ENCODE results near the gene DOK6.
"Not testable (repeated sequence)": the region's sequence is repeated elsewhere in the genome, so short reads cannot be mapped to it uniquely, and the experiment has no call there.

Gene DOK6

DNA sequence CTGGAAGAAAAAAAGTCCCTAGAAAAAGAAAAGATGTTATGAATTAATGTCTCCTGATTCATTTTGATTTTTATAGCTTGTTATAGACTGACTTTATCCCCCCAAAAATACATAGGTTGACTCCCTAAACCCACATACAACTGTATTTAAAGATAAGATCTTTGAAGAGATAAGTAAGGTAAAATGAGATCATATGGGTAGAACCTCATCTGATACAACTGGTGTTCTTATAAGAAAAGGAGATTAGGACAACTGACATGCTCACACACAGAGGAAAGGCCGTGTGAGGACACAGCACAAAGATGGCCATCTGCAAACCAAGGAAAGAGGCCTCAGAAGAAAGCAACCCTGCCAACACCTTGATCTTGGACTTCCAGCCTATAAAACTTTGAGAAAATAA, 429.5 kb downstream of the DOK6 start:
- no peak for DNase-seq

DNA sequence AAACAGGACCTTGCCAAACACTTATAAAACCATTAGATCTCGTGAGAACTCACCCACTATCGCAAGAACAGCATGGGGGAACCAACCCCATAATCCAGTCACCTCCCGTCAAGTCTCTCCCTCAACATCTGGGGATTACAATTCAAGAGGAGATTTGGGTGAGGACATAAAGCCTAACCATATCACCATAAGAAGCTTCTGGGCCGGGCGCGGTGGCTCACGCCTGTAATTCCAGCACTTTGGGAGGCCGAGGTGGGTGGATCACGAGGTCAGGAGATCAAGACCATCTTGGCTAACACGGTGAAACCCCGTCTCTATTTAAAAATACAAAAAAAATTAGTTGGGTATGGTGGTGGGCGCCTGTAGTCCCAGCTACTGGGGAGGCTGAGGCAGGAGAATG, 434.3 kb downstream of the DOK6 start:
- DNase-seq, result not testable (repeated sequence)

DNA sequence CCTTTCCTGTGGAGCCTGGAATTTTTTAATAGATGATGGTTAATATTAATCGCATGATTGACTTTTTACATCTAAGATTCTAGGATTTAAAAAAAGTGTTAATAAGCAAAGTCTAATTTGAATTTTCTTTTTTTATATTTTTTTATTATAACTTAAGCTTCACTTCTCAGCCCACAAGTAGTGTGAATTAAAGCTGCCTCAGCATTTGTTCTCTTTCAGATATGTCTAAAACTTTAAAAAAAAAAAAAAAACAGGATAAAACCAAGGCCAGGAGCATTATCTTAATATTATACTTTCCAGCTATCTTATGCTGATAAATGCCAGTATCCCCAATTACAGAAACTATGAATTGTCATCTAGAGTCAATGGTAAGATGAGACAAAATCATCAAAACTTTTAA, 437.3 kb downstream of the DOK6 start:
- DNase-seq, result no peak

DNA sequence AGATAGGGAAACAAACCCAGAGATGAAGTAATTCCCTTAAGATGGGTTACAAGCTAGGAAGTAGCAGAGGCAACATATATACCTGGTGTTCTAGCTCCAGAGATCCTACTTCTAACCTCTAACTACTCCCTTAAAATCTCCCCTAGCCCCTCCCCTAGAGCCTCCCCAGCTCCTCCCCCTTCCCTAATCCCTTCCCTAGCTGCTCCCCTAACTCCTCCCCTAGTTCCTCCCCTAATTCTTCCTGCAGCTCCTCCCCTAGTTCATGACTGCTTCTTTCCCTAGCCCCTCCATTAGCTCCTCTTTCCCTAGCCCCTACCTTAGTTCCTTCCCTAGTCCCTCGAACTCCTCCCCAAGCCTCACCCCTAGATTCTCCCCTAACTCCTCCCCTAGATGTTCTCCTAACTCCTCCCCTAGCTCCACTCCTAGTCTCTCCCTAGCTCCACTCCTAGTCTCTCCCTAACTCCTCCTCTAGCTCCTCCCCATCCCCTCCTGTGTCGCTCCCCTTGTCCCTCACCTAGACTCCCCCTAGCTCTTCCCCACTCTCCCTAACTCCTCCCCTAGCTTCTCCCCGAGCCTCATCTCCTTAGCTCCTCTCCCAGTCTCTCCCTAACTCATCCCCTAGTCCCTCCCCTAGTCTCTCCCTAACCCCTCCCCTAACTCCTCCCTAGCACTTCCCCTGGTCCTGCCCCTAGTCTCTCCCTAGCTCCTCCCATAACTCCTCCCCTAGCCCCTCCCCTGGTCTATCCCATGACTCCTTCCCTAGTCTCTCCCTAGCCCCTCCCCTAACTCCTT, 438.1 kb downstream of the DOK6 start:
- no peak for DNase-seq

DNA sequence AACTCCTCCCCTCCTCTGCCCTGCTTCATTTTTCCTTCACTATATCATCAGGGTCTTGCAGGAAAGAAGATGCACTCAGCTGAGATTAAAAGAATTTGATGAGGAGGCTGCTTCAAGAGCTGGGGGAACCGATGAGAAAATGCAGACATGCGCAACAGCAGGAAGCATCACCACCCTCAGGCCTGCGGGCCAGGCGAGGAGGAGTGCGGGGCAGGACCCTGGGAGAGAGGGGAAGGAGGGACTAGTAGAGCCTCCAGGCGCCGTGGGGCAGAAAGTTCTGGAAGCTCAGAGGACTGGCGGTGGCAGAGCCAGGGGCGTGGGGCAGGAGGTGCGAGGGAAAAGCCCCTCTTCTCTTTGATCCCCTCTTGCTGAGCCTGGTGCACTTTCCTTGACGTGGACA, 438.8 kb downstream of the DOK6 start:
- no peak for DNase-seq

DNA sequence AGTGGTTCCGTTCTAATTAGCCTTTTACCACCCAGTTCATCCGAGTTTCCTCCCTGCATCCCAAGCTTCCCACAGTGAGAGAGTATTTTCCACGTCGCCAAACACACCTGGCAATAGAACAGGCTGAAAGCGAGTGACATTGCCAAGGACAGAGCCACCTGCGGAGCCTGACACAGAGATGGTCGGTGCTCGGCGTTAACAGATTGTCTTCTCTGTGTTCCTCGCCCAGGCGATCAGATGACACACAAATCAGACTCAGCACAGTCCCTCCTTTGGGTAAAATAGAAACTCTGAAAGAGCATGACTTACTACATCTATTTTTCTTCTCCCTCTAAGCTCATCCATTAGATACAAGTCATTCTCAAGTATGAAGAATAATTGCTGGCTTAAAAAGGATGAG, 439.3 kb downstream of the DOK6 start:
- no peak for DNase-seq

DNA sequence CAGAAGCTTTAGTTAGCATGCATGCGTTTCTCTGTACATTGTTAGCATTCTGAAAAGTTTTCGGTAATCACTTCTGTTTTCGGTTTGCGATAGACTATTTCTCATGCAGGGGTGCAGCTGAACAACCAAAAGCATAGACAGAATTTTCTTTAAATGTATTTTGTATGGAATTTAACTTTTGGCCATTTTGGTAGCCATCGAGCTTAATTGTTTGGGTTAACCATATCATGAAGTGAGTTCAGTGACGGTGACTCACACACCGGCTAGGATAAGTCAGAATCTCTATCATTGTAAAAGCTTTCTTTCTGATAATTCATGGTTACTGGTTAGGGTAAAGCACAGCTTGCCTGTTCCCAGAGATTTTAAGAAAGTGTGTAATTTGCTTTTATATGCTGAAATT, 439.8 kb downstream of the DOK6 start:
- no peak for DNase-seq

DNA sequence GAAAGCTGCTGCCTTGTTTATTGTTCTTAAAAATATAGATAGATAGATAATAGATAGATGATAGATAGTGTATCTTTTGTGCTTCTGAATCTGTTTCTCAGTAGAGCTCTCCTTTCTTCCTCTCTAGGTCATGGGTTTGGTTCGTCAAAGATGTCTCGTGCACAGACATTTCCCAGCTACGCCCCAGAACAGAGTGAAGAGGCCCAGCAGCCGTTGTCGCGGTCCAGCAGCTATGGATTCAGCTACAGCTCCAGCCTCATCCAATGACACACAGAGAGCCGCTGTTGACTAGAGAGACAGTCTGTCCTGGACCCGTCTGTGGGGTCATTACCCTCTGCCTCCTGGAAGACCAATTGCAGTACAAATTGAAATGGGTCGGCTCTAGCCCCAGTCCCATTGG, 440.4 kb downstream of the DOK6 start:
- no peak for DNase-seq

DNA sequence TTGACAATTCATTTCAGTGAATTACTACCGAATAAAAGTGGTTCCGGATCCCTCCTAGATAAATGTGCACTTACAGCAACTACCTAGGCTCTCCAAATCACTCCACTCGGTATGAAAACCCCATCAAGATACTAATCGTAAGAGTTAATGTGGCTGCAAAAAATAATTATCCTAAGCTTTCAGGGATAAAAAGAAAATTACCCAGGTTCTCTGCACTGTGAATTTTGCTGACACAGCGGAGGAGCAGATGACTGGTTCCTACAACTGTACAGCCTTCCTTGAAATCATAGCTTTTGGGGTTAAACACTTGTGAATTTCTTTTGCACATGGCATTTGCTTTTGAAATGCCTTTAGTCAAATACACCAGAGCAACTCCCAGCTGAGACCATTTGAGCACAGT, 442.3 kb downstream of the DOK6 start:
- no peak for DNase-seq

DNA sequence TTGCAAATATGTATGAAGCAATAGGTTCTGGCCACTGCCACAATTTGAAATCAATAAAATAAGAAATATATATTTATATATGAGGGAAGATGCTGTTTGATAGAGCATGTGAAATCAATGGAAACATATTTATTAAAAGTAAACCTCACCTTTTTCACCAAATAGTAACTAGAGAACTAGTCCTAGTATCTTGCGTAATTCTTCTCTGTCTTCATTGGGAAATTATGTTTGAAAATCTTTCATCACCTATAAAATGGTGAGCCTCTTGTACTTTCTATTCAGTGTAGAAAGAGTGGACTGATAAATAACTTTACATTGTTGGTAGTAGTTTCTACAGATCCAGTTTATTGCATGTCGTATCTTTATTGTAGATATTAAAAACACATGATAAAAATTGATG, 444.0 kb downstream of the DOK6 start:
- DNase-seq, result no peak

DNA sequence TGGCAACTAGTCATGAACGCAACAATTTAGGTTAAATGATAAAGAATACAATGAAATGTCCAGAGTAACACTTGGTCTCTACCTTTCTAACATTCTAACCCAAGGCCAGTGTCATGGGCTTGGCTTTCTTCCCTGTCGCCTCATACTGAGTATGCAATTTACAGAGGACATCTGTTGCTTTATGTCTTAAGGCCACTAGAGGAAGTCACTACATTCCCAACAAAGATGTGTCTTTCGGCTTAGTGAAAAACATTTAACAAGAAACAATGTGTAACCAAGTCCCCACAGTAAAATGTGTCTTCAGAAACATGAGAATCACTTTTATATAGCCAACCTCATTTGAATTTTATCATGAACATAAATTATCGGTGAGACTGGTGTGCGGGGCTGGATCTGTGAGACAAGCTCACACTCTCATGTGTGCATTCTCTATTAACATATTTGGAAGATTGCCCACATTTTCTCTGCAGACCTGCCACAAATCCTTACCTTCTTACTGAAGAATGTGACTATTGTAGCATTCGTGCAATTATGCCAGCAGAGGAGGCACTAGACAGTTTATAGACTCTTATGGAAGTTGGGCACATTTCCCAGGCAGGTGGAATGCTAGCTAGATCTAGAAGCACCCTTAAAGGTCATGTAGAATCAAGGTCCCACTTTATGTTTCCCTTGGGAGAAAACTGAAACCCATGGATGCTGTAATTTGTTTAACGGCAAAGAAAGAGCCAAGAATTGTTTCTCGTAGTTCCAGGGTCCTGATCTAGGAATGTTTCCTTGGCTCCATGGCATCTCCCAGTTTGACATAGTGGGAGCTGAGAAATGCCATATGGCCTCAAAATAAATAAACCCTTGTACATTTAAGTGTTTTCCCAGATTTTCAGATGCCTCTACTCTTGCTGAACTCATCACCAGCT, 445.2 kb downstream of the DOK6 start:
- DNase-seq, result no peak

DNA sequence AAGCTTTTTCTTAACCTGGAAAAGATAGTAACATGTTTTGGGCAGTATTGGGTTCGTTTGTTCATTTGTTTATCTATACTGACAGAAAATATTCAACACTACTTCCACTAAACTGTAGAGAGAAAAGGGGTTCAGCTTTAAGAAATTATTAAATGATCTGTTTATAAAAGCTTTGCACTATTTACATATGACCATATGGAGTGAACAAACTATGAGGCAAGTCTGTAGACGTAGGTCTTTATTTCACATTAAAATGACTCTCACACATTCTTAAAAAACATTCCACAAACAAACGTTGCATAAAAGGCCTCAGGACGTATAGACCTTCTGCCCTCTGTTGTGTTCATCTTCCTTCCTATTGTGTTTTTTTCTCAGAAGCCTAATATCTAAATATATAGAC, 452.4 kb downstream of the DOK6 start:
- no peak for DNase-seq

DNA sequence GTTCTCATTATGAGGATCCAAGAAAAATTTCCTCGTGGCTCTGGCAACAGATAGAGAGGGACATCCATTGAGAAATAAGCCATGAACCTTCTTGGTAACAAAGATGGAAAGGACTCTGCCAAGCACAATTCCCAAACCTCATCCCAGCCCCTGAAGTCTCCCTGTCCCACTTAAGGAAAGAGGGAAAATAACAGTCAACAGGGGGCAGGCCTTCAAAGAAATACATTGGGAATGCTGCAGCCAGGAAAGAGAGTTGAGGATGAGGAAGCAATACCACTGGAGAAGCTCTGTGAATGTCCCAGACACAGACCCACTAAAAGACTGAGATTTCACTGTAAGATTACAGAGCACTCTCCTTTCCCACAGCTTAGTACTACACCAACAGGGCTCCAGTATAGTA, 453.8 kb downstream of the DOK6 start:
- no peak for DNase-seq

DNA sequence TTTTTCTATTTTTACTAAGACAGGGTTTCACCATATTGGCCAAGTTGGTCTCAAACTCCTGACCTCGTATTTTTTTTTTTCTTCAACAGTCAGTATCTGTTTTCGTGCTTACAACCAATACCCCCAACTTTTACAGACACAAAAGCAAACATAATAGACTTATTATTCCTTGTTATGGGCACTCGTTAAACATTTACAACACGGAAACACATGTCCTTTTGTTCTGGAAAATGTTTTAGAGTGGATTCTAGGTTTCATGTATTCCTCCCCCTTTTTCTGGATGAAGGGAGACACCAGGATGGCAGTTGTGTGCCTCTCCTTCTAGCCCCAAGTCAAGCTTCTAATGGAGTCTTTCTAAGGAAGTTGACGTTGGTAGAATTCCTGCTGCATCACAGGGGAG, 458.2 kb downstream of the DOK6 start:
- no peak for DNase-seq

DNA sequence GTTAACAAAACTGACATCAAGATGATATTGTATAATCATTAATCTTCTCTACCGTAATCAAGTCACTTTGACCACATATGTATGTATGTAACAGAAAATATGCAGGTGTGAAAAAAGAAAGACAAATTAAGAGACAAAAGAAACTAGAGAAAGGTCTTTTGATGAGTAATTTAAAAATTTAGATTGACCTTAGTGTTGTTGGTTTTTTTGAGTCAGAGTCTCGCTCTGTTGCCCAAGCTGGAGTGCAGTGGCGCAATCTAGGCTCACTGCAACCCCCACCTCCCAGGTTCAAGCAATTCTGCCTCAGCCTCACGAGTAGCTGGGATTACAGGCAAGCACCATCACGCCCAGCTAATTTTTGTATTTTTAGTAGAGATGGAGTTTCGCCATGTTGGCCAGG, 464.1 kb downstream of the DOK6 start:
- not testable (repeated sequence) for DNase-seq

DNA sequence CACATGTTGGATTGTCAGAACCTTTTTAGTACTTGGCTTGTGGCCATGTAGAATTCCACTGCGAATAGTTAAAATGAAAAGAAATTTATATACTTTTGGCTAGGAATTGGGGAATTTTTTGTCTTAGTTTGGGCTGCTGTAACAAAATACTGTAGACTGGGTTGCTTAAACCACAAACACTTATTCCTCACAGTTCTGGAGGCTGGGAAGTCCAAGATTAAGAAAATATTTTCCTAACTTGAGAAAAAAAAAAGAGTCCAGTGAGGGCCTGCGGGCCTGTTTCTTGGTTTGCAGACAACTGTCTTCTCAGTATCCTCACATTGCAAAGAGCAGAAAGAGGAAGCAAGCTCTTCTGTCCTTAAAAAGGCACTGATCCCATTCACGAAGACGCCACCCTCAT, 465.1 kb downstream of the DOK6 start:
- no peak for DNase-seq

DNA sequence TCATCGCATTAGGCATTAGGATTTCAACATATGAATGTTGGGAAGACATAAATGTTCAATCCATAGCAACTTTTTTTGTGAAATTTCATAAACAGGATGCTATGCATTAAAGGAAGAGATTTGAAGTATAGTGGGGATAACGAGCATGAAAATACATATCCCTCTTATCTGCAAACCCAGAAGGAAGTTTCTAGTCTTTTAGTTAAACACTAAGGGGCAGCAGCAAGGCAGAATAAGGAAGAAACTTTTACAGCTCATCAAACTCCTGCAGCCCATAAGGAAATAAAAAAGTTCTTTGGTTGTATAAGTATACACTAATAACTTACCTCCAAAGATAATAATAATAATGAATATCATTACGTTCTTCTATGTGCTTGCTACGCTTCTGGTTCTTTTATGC, 465.5 kb downstream of the DOK6 start:
- no peak for DNase-seq

DNA sequence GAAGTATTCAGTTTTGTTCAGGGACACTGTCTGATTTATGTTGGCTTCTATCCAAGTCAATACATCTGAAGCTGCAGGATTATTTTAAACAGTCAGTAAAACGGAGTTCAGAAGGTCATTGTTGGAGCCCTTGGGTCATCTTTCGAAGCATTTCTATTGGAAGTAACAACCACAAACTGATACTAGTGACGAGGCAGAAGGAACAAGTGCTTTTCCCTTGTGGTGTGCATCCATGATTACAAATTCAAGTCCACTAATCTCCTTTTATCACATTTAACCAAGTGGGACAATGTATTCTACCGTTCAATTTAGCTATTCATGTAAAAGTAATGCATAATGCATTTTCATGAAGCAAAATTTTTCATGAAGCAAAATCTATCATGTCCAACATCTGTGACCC, 470.0 kb downstream of the DOK6 start:
- DNase-seq, result no peak

DNA sequence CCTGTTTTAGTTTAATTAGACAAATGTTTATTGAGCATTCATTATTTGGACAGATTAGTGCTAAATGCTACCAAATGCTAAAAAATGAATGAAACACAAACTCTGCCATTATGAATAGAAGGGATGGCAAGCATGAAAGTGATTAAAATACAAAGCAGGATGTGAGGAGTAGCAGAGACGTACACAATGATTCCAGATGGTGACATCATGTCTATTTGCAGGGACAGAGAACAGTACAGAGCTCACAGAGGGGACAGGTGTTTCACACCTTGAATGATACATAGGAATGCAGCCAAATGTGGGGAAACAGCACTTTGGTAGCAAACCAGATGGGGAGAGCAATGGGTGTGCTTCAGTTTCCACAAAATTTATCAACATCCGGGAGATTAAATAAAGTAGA, 470.7 kb downstream of the DOK6 start:
- no peak for DNase-seq

DNA sequence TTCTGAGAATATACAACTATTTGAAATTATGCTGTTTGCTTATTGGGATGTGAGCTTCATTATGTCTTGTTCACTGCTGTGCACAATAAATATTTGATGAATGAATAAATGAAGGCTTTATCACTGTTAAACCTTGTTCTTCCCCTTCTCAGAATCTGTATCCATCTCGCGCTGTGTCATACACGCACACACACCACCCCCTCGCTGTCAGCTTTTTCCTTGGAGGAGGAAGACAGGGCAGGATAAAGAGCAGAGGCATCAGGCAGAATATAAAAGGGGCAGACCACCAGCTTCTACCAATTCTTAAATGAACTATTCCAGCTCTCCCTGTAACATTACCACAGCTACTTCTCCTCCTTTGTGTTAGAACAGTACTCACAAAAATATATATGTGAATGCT, 472.0 kb downstream of the DOK6 start:
- DNase-seq, result no peak

DNA sequence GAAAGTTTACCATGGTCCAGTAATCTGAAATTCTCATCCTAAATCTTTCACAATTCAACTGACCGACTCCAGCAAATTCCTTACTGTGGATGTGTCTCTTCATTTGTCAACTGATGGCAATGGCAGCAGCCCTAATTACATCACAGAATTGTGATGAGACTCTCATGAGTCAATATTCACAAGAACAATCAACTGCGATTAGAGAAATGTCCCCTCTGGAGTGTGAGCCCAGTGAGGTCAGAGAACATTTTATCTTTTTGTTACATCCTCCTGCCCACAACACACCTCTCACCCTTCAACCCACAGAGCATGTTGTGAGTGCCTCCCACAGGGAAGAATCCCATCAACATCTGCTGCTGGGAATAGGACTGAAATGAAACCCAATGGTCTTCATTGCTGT, 473.4 kb downstream of the DOK6 start:
- no peak for DNase-seq

DNA sequence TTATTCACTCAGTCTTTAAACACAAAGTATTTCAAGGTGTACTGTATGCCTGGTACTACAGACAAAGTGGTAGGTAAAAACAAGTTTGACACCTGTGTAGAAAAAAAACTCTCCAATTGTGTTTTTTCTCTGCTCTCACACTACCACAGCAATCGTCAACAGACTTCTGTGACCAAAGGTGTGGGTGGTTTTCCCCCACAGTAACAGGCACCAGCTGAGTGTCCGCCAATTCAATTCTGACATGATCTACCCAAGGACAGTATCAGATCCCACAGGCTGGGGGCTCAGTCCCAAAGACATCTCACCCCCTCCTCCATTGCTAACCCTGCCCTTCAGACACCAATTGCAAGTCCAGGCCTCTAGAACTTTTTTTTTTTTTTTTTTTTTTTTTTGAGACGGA, 475.8 kb downstream of the DOK6 start:
- DNase-seq, result no peak

DNA sequence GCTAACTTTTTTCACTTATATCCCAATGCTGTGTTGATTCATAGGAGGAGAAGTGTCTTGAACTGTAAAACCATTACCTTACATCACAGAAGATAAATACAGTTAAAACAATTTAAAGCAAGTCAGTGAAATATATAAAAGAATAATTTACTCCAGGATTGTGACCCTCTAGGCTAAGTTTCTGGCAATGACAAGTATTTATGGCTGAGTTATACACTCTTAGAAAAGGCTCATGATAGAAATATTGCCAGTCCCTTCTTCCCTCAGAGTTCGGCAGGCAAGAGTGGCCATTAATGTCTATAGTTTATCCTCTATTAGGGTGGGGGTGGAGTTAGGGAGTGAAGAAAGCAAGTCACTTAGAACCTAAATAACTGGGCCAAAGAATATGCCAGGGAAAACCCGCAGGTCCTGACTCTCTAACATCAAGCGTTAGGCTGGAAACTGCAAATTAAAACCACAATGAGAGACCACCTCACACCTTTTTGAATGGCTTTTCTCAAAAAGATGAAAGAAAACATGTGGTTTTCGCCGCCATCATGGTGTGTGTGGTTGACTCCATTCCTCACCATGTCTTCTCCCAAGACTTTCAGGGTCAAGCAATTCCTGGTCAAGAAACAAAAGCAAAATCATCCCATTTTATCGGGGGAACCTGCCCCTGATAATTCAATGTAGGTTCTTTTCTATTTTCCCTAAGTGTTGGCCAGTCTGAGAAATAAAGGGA, 477.7 kb downstream of the DOK6 start:
- DNase-seq, result no peak

DNA sequence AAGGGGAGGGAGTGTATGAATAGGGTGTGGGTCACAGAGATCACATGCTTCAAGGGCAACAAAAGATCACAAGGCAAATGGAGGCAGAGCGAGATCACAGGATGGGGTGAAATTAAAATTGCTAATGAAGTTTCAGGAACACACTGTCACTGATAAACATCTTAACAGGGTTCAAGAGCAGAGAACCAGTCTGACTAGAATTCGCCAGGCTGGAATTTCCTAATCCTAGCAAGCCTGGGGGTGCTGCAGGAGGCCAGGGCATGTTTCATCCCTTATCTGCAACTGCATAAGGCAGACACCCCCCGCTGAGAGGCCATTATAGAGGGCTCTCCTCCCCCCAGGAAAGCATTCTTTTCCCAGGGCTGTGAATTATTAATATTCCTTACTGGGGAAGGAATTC, 478.4 kb downstream of the DOK6 start:
- DNase-seq, result not testable (repeated sequence)
